Activated CD4-positive, alpha-beta T cell treated with anti-CD3 and anti-CD28 coated beads, Interleukin-2, amount 10 ng/mL, durations not matched to agents 7 days and 5 days (primary cell): Measurements from ENCODE around the gene SEMA3E. TPM values are rescaled to one million over a fixed set of nuclear protein-coding genes. Genes with fewer than 3 reads are reported as not detected.
"Not testable (repeated sequence)": the region's sequence is repeated elsewhere in the genome, so short reads cannot be mapped to it uniquely, and the experiment has no call there.

ENCODE experiments used
- CTCF ChIA-PET: fragments of 350-600 bp; sonication (Branson Sonifier 250); formaldehyde crosslinking; loops from one replicate; lab custom pipeline; 2021; ENCODE audit warnings: antibody characterized with exemption; lab: Charles Lee
- POLR2A ChIA-PET: fragments of 350-600 bp; sonication (Branson Sonifier 250); formaldehyde crosslinking; loops from one replicate; lab custom pipeline; 2021; ENCODE audit warnings: antibody characterized with exemption; lab: Charles Lee
- DNase-seq: peaks from one replicate; pipeline ENCODE4 v3.0.0-alpha.2; 2020
- H3K27ac Mint-ChIP-seq: one replicate; pipeline ENCODE4 v1.8.0; 2021; ENCODE audit warnings: mild to moderate bottlenecking, moderate library complexity, mixed read lengths
- H3K27me3 Mint-ChIP-seq: one replicate; pipeline ENCODE4 v1.8.0; 2021; ENCODE audit warnings: mixed read lengths
- H3K36me3 Mint-ChIP-seq: one replicate; pipeline ENCODE4 v1.8.0; 2021; ENCODE audit warnings: low read depth, mixed read lengths
- H3K4me1 Mint-ChIP-seq: one replicate; pipeline ENCODE4 v1.8.0; 2021; ENCODE audit warnings: mixed read lengths
- H3K4me3 Mint-ChIP-seq: one replicate; pipeline ENCODE4 v1.8.0; 2021; ENCODE audit warnings: mild to moderate bottlenecking, moderate library complexity, mixed read lengths
- H3K9me3 Mint-ChIP-seq: one replicate; pipeline ENCODE4 v1.8.0; 2021; ENCODE audit warnings: mixed read lengths
- total RNA-seq, 2 experiments: library from RNA; stranded (reverse); gene quantifications; one replicate each; pipeline ENCODE4 v1.2.3, GENCODE V29; 2021

SEMA3E gene
- total RNA-seq, 2 experiments from 2014 or later, result not detected

GRCh38 chr7:83461820-83462219 lies 187.1 kb downstream of the SEMA3E start:
- H3K27ac Mint-ChIP-seq, CTCF ChIA-PET, DNase-seq, H3K27me3 Mint-ChIP-seq, H3K9me3 Mint-ChIP-seq, H3K4me3 Mint-ChIP-seq, H3K36me3 Mint-ChIP-seq, POLR2A ChIA-PET, H3K4me1 Mint-ChIP-seq: not testable (repeated sequence)

- H3K4me1 Mint-ChIP-seq, DNase-seq, H3K4me3 Mint-ChIP-seq, H3K27ac Mint-ChIP-seq, CTCF ChIA-PET, H3K9me3 Mint-ChIP-seq, POLR2A ChIA-PET, H3K36me3 Mint-ChIP-seq, H3K27me3 Mint-ChIP-seq: not testable (repeated sequence)
Observed at GRCh38 chr7:83459930-83460653, 188.8 kb downstream of the SEMA3E start.

GRCh38 chr7:83459101-83459929 lies 189.6 kb downstream of the SEMA3E start:
- H3K4me3 Mint-ChIP-seq, H3K27me3 Mint-ChIP-seq, H3K9me3 Mint-ChIP-seq, DNase-seq, POLR2A ChIA-PET, CTCF ChIA-PET, H3K4me1 Mint-ChIP-seq, H3K27ac Mint-ChIP-seq, H3K36me3 Mint-ChIP-seq: not testable (repeated sequence)

- Mint-ChIP-seq H3K4me1 (no peaks in the 10 kb centered on the region), H3K36me3 (no peaks in the 10 kb centered on the region), H3K9me3 (no peaks in the 10 kb centered on the region), H3K27me3 (no peaks in the 10 kb centered on the region), H3K27ac (no peak overlapping the region), H3K4me3 (no peak overlapping the region)
- POLR2A ChIA-PET, result no interaction called here
- no peak for DNase-seq
- CTCF ChIA-PET, result no interaction called here
Observed at GRCh38 chr7:83457022-83457892, 191.7 kb downstream of the SEMA3E start.

- ChIA-PET CTCF (no interaction called here), POLR2A (no interaction called here)
- H3K27me3 Mint-ChIP-seq, result no peaks in the 10 kb centered on the region
- no peak overlapping the region for H3K27ac Mint-ChIP-seq
- DNase-seq, result no peak
- no peaks in the 10 kb centered on the region for H3K36me3 Mint-ChIP-seq
- H3K4me1 Mint-ChIP-seq, result no peaks in the 10 kb centered on the region
- no peaks in the 10 kb centered on the region for H3K9me3 Mint-ChIP-seq
- H3K4me3 Mint-ChIP-seq, result no peak overlapping the region
Observed at GRCh38 chr7:83456413-83456812, 192.5 kb downstream of the SEMA3E start.

GRCh38 chr7:83455612-83456011 lies 193.3 kb downstream of the SEMA3E start:
- H3K9me3 Mint-ChIP-seq, result no peaks in the 10 kb centered on the region
- POLR2A ChIA-PET, result no interaction called here

GRCh38 chr7:83452256-83452655 lies 196.7 kb downstream of the SEMA3E start:
- CTCF ChIA-PET, result no interaction called here
- H3K9me3 Mint-ChIP-seq, result no peaks in the 10 kb centered on the region
- POLR2A ChIA-PET, result no interaction called here
- H3K27ac Mint-ChIP-seq, result no peak overlapping the region
- H3K36me3 Mint-ChIP-seq, result no peaks in the 10 kb centered on the region
- H3K4me1 Mint-ChIP-seq, result no peaks in the 10 kb centered on the region
- no peak for DNase-seq
- H3K27me3 Mint-ChIP-seq, result no peaks in the 10 kb centered on the region
- no peak overlapping the region for H3K4me3 Mint-ChIP-seq

More at GRCh38 chr7:83455612-83456011, 193.3 kb downstream of the SEMA3E start:
- H3K27me3 Mint-ChIP-seq, result no peaks in the 10 kb centered on the region
- no peak for DNase-seq
- CTCF ChIA-PET, result no interaction called here
- H3K36me3 Mint-ChIP-seq, result no peaks in the 10 kb centered on the region
- H3K27ac Mint-ChIP-seq, result no peak overlapping the region
- H3K4me3 Mint-ChIP-seq, result no peak overlapping the region
- no peaks in the 10 kb centered on the region for H3K4me1 Mint-ChIP-seq

GRCh38 chr7:83451501-83452045 lies 197.4 kb downstream of the SEMA3E start:
- H3K9me3 Mint-ChIP-seq, result no peaks in the 10 kb centered on the region
- ChIA-PET POLR2A (no interaction called here), CTCF (no interaction called here)
- H3K4me1 Mint-ChIP-seq, result no peaks in the 10 kb centered on the region
- DNase-seq, result no peak
- H3K27ac Mint-ChIP-seq, result no peak overlapping the region
- H3K4me3 Mint-ChIP-seq, result no peak overlapping the region
- H3K36me3 Mint-ChIP-seq, result no peaks in the 10 kb centered on the region
- no peaks in the 10 kb centered on the region for H3K27me3 Mint-ChIP-seq

- no peak overlapping the region for H3K27ac Mint-ChIP-seq
- H3K4me3 Mint-ChIP-seq, result no peak overlapping the region
- no peaks in the 10 kb centered on the region for H3K27me3 Mint-ChIP-seq
- H3K9me3 Mint-ChIP-seq, result no peaks in the 10 kb centered on the region
- no peaks in the 10 kb centered on the region for H3K36me3 Mint-ChIP-seq
- DNase-seq, result no peak
- CTCF ChIA-PET, result no interaction called here
- POLR2A ChIA-PET, result no interaction called here
- H3K4me1 Mint-ChIP-seq, result no peaks in the 10 kb centered on the region
Observed at GRCh38 chr7:83449781-83450180, 199.2 kb downstream of the SEMA3E start.

- Mint-ChIP-seq H3K4me1 (no peaks in the 10 kb centered on the region), H3K36me3 (no peaks in the 10 kb centered on the region), H3K27ac (no peak overlapping the region), H3K9me3 (peaks cover 2% of the 10 kb centered on the region), H3K4me3 (no peak overlapping the region), H3K27me3 (no peaks in the 10 kb centered on the region)
- CTCF ChIA-PET, result interaction anchor here (0.5 kb wide), 1 partner anchor 24 kb away, joined by 5 read pairs; no protein-coding TSS in a partner anchor
- DNase-seq, result no peak
- POLR2A ChIA-PET, result no interaction called here
Observed at GRCh38 chr7:83447681-83448080, 201.3 kb downstream of the SEMA3E start.

GRCh38 chr7:83446102-83446669 lies 202.8 kb downstream of the SEMA3E start:
- peaks cover 2% of the 10 kb centered on the region for H3K9me3 Mint-ChIP-seq

GRCh38 chr7:83442911-83443310 lies 206.0 kb downstream of the SEMA3E start:
- CTCF ChIA-PET, result no interaction called here
- no peaks in the 10 kb centered on the region for H3K4me1 Mint-ChIP-seq
- no peaks in the 10 kb centered on the region for H3K27me3 Mint-ChIP-seq
- no peaks in the 10 kb centered on the region for H3K36me3 Mint-ChIP-seq
- H3K4me3 Mint-ChIP-seq, result no peak overlapping the region
- DNase-seq, result no peak
- peaks cover 2% of the 10 kb centered on the region for H3K9me3 Mint-ChIP-seq
- H3K27ac Mint-ChIP-seq, result no peak overlapping the region
- POLR2A ChIA-PET, result no interaction called here

More at GRCh38 chr7:83446102-83446669, 202.8 kb downstream of the SEMA3E start:
- ChIA-PET CTCF (no interaction called here), POLR2A (no interaction called here)
- Mint-ChIP-seq H3K27ac (no peak overlapping the region), H3K4me3 (no peak overlapping the region), H3K27me3 (no peaks in the 10 kb centered on the region), H3K36me3 (no peaks in the 10 kb centered on the region), H3K4me1 (no peaks in the 10 kb centered on the region)
- no peak for DNase-seq
